Heart left ventricle (tissue), 13 donors: Measurements from ENCODE around the gene FAM114A1.

Experiments used
- POLR2A ChIP-seq, 2 donors: fragments of 450-650 bp; IDR thresholded peaks; one replicate each; pipeline ENCODE4 v1.6.1; 2017; ENCODE audit warnings: antibody characterized with exemption in 2 of 2, mild to moderate bottlenecking in 2 of 2, moderate library complexity in 2 of 2
- TF ChIP-seq, protein P1 (sequence below), 12 donors: fragments of 200-600 bp; sonication (generic) in 4 of 12; IDR thresholded peaks; one replicate each; pipeline versions ENCODE4 v1.5.0 to v1.8.0; 2018 to 2022; ENCODE audit warnings: antibody characterized with exemption in 12 of 12, mild to moderate bottlenecking in 5 of 12
- donor health status: ischemic (EF 13 %, LVEDD 7.1; RV severe dilation, severe dysfunction).
- donor health status: DM: no; HTN: yes; CAD: no.
- donor health status: DM: no; HTN: no; CAD: no.
- donor health status: ischemic (EF 25% LVEDD 6.9; RV normal size, moderate dysfunction).
- donor health status: ischemic (EF 25% LVEDD 5.7; RV mildly dilated, moderate dysfunction).
- donor health status: ischemic (EF 35%, LVEDD 5.7; RV mildly dilated, moderate dysfunction).
- donor health status: nonischemic (EF 11% LVEDD 7.7; RV severe dilation, severe dysfunction).
- donor health status: DM: yes; HTN: yes; CAD: no.
- donor health status: PGD.
- donor health status: ischemic (EF 29% LVEDD 5.4; RV normal size, mild dysfunction).
- donor health status: nonischemic (EF 23%, LVEDD 6.1; RV moderate dilation, normal function).

- TF ChIP-seq, protein P1, sequence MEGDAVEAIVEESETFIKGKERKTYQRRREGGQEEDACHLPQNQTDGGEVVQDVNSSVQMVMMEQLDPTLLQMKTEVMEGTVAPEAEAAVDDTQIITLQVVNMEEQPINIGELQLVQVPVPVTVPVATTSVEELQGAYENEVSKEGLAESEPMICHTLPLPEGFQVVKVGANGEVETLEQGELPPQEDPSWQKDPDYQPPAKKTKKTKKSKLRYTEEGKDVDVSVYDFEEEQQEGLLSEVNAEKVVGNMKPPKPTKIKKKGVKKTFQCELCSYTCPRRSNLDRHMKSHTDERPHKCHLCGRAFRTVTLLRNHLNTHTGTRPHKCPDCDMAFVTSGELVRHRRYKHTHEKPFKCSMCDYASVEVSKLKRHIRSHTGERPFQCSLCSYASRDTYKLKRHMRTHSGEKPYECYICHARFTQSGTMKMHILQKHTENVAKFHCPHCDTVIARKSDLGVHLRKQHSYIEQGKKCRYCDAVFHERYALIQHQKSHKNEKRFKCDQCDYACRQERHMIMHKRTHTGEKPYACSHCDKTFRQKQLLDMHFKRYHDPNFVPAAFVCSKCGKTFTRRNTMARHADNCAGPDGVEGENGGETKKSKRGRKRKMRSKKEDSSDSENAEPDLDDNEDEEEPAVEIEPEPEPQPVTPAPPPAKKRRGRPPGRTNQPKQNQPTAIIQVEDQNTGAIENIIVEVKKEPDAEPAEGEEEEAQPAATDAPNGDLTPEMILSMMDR (IDR thresholded peaks at IDR 0.05): no peak
- no peak for TF ChIP-seq POLR2A (IDR thresholded peaks at IDR 0.05)
These were observed 41.4 kb downstream of the FAM114A1 start for GRCh38 chr4:38909015-38909414.
